CD4-positive, alpha-beta T cell (primary cell): ENCODE data around the gene SEC16A. TPM values are rescaled to one million over a fixed set of nuclear protein-coding genes. Genes with fewer than 3 reads are reported as not detected.

ENCODE experiments used
- ATAC-seq: fragments of 200-7000 bp; cut with Tn5 transposase; one replicate; pipeline ENCODE4 v1.10.0; 2022; ENCODE audit warnings: mild to moderate bottlenecking; ENCODE audit not compliant: poor library complexity
- CTCF ChIA-PET: fragments of 350-600 bp; sonication (Branson Sonifier 250); formaldehyde crosslinking; loops from one replicate; lab custom pipeline; 2021; ENCODE audit warnings: antibody characterized with exemption, inconsistent platforms; lab: Charles Lee
- POLR2A ChIA-PET: fragments of 350-600 bp; sonication (Branson Sonifier 250); formaldehyde crosslinking; loops from one replicate; lab custom pipeline; 2021; ENCODE audit warnings: antibody characterized with exemption, inconsistent platforms; lab: Charles Lee
- DNase-seq, 14 experiments: peaks; one replicate each; pipeline ENCODE4 v3.0.0-alpha.2; 2013 to 2020; ENCODE audit warnings: mixed read lengths in 2 of 14
- H3K27ac ChIP-seq, 2 donors: one replicate each; pipeline versions ENCODE4 v1.5.1 to v1.7.0; 2013; ENCODE audit warnings: low read length in 2 of 2, low read depth in 1 of 2, mild to moderate bottlenecking in 1 of 2
- H3K27me3 ChIP-seq, 2 experiments: 1 replicate in 1 of 2; 2 replicates in 1 of 2; pipeline versions ENCODE4 v1.6.1 to v1.7.0; 2013; ENCODE audit warnings: low read length in 2 of 2, control low read depth in 1 of 2, mild to moderate bottlenecking in 1 of 2, moderate library complexity in 1 of 2; ENCODE audit not compliant: insufficient read depth in 2 of 2, control insufficient read depth in 1 of 2
- H3K36me3 ChIP-seq: one replicate; pipeline ENCODE4 v1.6.1; 2013; ENCODE audit warnings: low read length, control low read depth; ENCODE audit not compliant: insufficient read depth
- H3K4me1 ChIP-seq: one replicate; pipeline ENCODE4 v1.6.1; 2013; ENCODE audit warnings: low read length, control low read depth; ENCODE audit not compliant: insufficient read depth
- H3K4me3 ChIP-seq: one replicate; pipeline ENCODE4 v1.5.1; 2013; ENCODE audit warnings: mild to moderate bottlenecking, low read length, moderate library complexity
- H3K9me3 ChIP-seq, 2 experiments: 1 replicate in 1 of 2; 2 replicates in 1 of 2; pipeline versions ENCODE4 v1.6.1 to v1.7.0; 2013; ENCODE audit warnings: low read length in 2 of 2, mild to moderate bottlenecking in 2 of 2, control low read depth in 1 of 2, moderate library complexity in 1 of 2; ENCODE audit not compliant: control insufficient read depth in 1 of 2, insufficient read depth in 1 of 2
- H3K27ac Mint-ChIP-seq: one replicate; pipeline ENCODE4 v1.8.0; 2020; ENCODE audit warnings: mixed read lengths
- H3K27me3 Mint-ChIP-seq: one replicate; pipeline ENCODE4 v1.8.0; 2021; ENCODE audit warnings: mixed read lengths
- H3K36me3 Mint-ChIP-seq: one replicate; pipeline ENCODE4 v1.8.0; 2021; ENCODE audit warnings: low read depth, mixed read lengths
- H3K4me1 Mint-ChIP-seq: one replicate; pipeline ENCODE4 v1.8.0; 2021; ENCODE audit warnings: low read depth, mixed read lengths
- H3K4me3 Mint-ChIP-seq: one replicate; pipeline ENCODE4 v1.8.0; 2020; ENCODE audit warnings: mild to moderate bottlenecking, mixed read lengths
- H3K9me3 Mint-ChIP-seq: one replicate; pipeline ENCODE4 v1.8.0; 2020; ENCODE audit warnings: mixed read lengths
- intact Hi-C, 2 experiments: fragments of 100-400 bp; cut with DNase I in 1 of 2; cut with micrococcal nuclease in 1 of 2; formaldehyde crosslinking; loops; one replicate each; pipeline versions ENCODE4 v1.15.1 to v1.9.0; 2023 to 2025; cut with DNase I, micrococcal nuclease
- total RNA-seq, 174 experiments: library from RNA in 2 of 174; stranded (reverse) in 2 of 174; gene quantifications; one replicate each; pipeline ENCODE4 v1.2.3 and lab custom pipeline; 2021 to 2026
- TF ChIP-seq, protein P1 (sequence below): fragments of 200-600 bp; IDR thresholded peaks from one replicate; pipeline ENCODE4 v1.8.0; 2022; ENCODE audit warnings: antibody characterized with exemption, mild to moderate bottlenecking

SEC16A gene
- total RNA-seq, 2 experiments from 2014 or later, result 73.0 to 75.0 TPM

DNA sequence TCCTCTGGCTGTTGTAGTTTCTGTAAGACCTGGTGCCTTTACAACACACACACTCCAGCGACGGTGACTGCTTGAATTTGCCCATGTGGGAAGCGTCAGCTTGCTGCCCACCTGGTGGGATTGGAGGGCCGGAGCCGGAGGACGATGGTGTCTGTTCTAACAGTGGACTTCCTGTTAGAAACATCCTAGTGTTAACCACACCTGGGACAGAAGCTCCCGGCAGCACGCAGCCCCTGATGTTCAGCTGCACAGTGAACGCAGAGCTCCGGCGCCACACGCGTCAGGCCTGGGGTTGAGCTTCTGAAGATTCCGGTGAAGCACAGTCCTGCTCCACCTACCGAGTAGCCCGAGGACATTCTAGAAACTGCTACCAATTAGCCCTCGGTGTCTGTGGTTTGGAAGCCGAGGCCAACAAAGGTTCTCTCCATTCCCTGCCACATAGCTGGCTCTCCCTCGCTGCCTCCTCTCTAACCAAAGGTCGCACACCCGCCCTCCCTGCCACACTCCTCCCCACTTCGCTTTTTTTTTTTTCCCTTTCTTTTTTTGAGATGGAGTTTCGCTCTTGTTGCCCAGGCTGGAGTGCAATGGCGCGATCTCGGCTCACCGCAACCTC is 58.0 kb downstream of the SEC16A start:
- DNase-seq (no peak), ATAC-seq (no peak)
- Histone ChIP-seq H3K4me3 (no peak overlapping the region), H3K27me3 (no peaks in the 10 kb centered on the region), H3K27ac (no peak overlapping the region), H3K36me3 (peaks cover 51% of the 10 kb centered on the region), H3K9me3 (no peaks in the 10 kb centered on the region), H3K4me1 (no peaks in the 10 kb centered on the region)
- no peak overlapping the region for H3K27ac Mint-ChIP-seq
- no peaks in the 10 kb centered on the region for H3K27me3 Mint-ChIP-seq
- no peak overlapping the region for H3K4me3 Mint-ChIP-seq
- no peaks in the 10 kb centered on the region for H3K9me3 Mint-ChIP-seq
- H3K36me3 Mint-ChIP-seq, result peaks cover 40% of the 10 kb centered on the region
- POLR2A ChIA-PET, result interaction anchor here (1.1 kb wide), 1 partner anchor 21 kb away, joined by 5 read pairs; no protein-coding TSS in a partner anchor
- intact Hi-C loops, result no loop called here
- TF ChIP-seq, protein P1, sequence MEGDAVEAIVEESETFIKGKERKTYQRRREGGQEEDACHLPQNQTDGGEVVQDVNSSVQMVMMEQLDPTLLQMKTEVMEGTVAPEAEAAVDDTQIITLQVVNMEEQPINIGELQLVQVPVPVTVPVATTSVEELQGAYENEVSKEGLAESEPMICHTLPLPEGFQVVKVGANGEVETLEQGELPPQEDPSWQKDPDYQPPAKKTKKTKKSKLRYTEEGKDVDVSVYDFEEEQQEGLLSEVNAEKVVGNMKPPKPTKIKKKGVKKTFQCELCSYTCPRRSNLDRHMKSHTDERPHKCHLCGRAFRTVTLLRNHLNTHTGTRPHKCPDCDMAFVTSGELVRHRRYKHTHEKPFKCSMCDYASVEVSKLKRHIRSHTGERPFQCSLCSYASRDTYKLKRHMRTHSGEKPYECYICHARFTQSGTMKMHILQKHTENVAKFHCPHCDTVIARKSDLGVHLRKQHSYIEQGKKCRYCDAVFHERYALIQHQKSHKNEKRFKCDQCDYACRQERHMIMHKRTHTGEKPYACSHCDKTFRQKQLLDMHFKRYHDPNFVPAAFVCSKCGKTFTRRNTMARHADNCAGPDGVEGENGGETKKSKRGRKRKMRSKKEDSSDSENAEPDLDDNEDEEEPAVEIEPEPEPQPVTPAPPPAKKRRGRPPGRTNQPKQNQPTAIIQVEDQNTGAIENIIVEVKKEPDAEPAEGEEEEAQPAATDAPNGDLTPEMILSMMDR, result no peak
- CTCF ChIA-PET, result interaction anchor here (0.6 kb wide), 1 partner anchor 61 kb away, joined by 3 read pairs; the partner anchor contains the start of gene DNLZ
- no peaks in the 10 kb centered on the region for H3K4me1 Mint-ChIP-seq

DNA sequence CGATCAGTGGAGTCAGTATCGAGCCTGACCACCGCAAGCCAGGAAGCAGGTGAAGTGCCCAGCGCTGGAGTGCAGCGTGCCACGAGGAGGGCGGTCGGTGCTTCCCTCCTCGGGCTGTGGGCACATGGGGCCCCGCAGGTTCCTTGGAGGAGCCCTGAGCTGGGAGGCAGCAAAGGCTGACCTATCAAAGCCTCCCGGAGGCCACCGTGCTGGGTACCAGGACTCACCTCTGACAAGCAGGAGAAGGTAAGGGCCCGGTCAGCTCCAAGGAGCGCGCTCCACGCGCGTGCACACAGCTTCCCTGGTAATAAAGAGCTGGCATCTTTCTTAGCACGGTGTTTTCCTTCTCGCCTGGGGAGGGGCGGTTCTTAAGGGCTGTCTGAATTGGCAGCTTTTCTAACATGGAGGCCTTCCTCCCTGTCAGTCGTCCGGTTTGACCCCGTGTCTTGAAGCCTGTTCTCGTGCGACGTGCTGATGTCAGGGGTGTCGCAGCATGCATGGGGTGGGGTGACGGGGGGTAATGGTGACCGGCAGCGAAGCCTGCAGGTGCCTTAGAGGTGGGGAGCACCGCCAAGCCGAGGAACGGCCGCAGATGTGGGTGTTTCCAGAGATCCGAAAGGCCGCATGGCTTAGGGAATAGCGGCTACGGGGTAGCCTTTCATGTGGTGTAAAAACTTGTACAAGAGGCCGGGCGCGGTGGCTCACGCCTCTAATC is 59.3 kb downstream of the SEC16A start:
- Mint-ChIP-seq H3K27ac (no peak overlapping the region), H3K4me1 (no peaks in the 10 kb centered on the region), H3K4me3 (no peak overlapping the region), H3K27me3 (no peaks in the 10 kb centered on the region), H3K36me3 (peaks cover 35% of the 10 kb centered on the region), H3K9me3 (no peaks in the 10 kb centered on the region)
- Histone ChIP-seq H3K4me3 (no peak overlapping the region), H3K27me3 (no peaks in the 10 kb centered on the region), H3K36me3 (peaks cover 52% of the 10 kb centered on the region), H3K4me1 (no peaks in the 10 kb centered on the region), H3K27ac (no peak overlapping the region), H3K9me3 (no peaks in the 10 kb centered on the region)
- no peak for ATAC-seq
- intact Hi-C loops, result no loop called here
- DNase-seq, result no peak
- CTCF ChIA-PET, result no interaction called here
- TF ChIP-seq, protein P1, result no peak
- POLR2A ChIA-PET, result no interaction called here

DNA sequence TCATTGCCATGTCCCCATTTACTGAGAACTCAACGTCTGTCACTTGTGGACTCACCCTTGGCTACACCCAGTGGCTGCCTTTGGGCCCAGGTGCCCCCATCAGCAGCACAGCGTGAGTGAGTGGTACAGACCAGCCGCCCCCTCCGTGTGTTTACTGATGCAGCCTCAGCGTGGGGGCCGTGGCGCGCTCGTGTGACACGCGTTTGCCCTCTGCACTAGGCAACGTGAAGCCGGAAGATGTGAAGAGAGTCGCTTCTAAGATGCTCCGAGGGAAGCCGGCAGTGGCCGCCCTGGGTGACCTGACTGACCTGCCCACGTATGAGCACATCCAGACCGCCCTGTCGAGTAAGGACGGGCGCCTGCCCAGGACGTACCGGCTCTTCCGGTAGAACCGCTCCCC is 60.0 kb downstream of the SEC16A start:
- intact Hi-C loops, result no loop called here
- POLR2A ChIA-PET, result no interaction called here
- TF ChIP-seq, protein P1, result no peak
- peaks cover 37% of the 10 kb centered on the region for H3K36me3 Mint-ChIP-seq
- peaks cover 59% of the 10 kb centered on the region for H3K36me3 ChIP-seq
- no peaks in the 10 kb centered on the region for H3K9me3 Mint-ChIP-seq
- no peak overlapping the region for H3K27ac ChIP-seq
- H3K4me3 ChIP-seq, result no peak overlapping the region
- H3K27ac Mint-ChIP-seq, result no peak overlapping the region
- H3K4me1 Mint-ChIP-seq, result no peaks in the 10 kb centered on the region
- ATAC-seq (no peak), DNase-seq (no peak)
- H3K4me1 ChIP-seq, result no peaks in the 10 kb centered on the region
- CTCF ChIA-PET, result no interaction called here
- H3K9me3 ChIP-seq, result no peaks in the 10 kb centered on the region
- no peak overlapping the region for H3K4me3 Mint-ChIP-seq
- no peaks in the 10 kb centered on the region for H3K27me3 Mint-ChIP-seq
- no peaks in the 10 kb centered on the region for H3K27me3 ChIP-seq
